Trophoblast cell (in vitro differentiated cells and primary cell): ENCODE data around the gene IRF6.
A peak's percentile ranks its signal among the peaks of the same experiment; 100 is the strongest.

Experiments
- DNase-seq, 2 donors: peaks; one replicate each; pipeline ENCODE4 v3.0.0-alpha.2; 2016
- H2AFZ ChIP-seq: 2 replicates; pipeline ENCODE4 v1.6.1; 2013; ENCODE audit warnings: low read length, moderate library complexity, mild to moderate bottlenecking; ENCODE audit not compliant: insufficient read depth, poor library complexity
- H2AK5ac ChIP-seq: 2 replicates; pipeline ENCODE4 v1.6.1; 2013; ENCODE audit warnings: mild to moderate bottlenecking, low read length
- H2BK120ac ChIP-seq: 2 replicates; pipeline ENCODE4 v1.6.1; 2013; ENCODE audit warnings: low read length, mild to moderate bottlenecking, moderate library complexity; ENCODE audit not compliant: insufficient read depth, poor library complexity
- H2BK12ac ChIP-seq: 2 replicates; pipeline ENCODE4 v1.6.1; 2013; ENCODE audit warnings: mild to moderate bottlenecking, low read length, moderate library complexity
- H2BK5ac ChIP-seq: 2 replicates; pipeline ENCODE4 v1.6.1; 2013; ENCODE audit warnings: low read length, low read depth, moderate library complexity, mild to moderate bottlenecking; ENCODE audit not compliant: poor library complexity
- H3K14ac ChIP-seq: 2 replicates; pipeline ENCODE4 v1.6.1; 2013; ENCODE audit warnings: mild to moderate bottlenecking, low read length
- H3K18ac ChIP-seq: 2 replicates; pipeline ENCODE4 v1.6.1; 2013; ENCODE audit warnings: mild to moderate bottlenecking, low read length
- H3K23ac ChIP-seq: 2 replicates; pipeline ENCODE4 v1.6.1; 2013; ENCODE audit warnings: low read length
- H3K27ac ChIP-seq: 2 replicates; pipeline ENCODE4 v1.5.1; 2013; ENCODE audit warnings: low read depth, mild to moderate bottlenecking, inconsistent platforms, low read length, moderate library complexity
- H3K27me3 ChIP-seq: 2 replicates; pipeline ENCODE4 v1.6.1; 2013; ENCODE audit warnings: inconsistent platforms, mild to moderate bottlenecking, low read length, moderate library complexity; ENCODE audit not compliant: insufficient read depth
- H3K36me3 ChIP-seq, 2 experiments: 1 replicate in 1 of 2; 2 replicates in 1 of 2; pipeline ENCODE4 v1.6.1; 2013; ENCODE audit warnings: low read length in 2 of 2, mild to moderate bottlenecking in 2 of 2, moderate library complexity in 1 of 2; ENCODE audit not compliant: insufficient read depth in 2 of 2, control insufficient read depth in 1 of 2
- H3K4ac ChIP-seq: 2 replicates; pipeline ENCODE4 v1.6.1; 2013; ENCODE audit warnings: low read depth, mild to moderate bottlenecking, low read length, moderate library complexity
- H3K4me1 ChIP-seq, 2 experiments: 1 replicate in 1 of 2; 2 replicates in 1 of 2; pipeline ENCODE4 v1.6.1; 2013; ENCODE audit warnings: low read length in 2 of 2, mild to moderate bottlenecking in 2 of 2, moderate library complexity in 1 of 2; ENCODE audit not compliant: insufficient read depth in 2 of 2, control insufficient read depth in 1 of 2
- H3K4me2 ChIP-seq: 2 replicates; pipeline ENCODE4 v1.6.1; 2013; ENCODE audit warnings: inconsistent platforms, mild to moderate bottlenecking, low read length, moderate library complexity
- H3K4me3 ChIP-seq: 2 replicates; pipeline ENCODE4 v1.5.1; 2013; ENCODE audit warnings: mild to moderate bottlenecking, low read depth, low read length, inconsistent platforms
- H3K79me1 ChIP-seq: one replicate; pipeline ENCODE4 v1.6.1; 2013; ENCODE audit warnings: low read length
- H3K79me2 ChIP-seq: 2 replicates; pipeline ENCODE4 v1.6.1; 2013; ENCODE audit warnings: low read length, mild to moderate bottlenecking; ENCODE audit not compliant: control insufficient read depth, insufficient read depth, poor library complexity
- H3K9ac ChIP-seq: 2 replicates; pipeline ENCODE4 v1.6.1; 2013; ENCODE audit warnings: mild to moderate bottlenecking, low read length
- H3K9me3 ChIP-seq: 2 replicates; pipeline ENCODE4 v1.6.1; 2013; ENCODE audit warnings: low read depth, mild to moderate bottlenecking, control low read depth, inconsistent platforms, low read length; ENCODE audit not compliant: insufficient read depth
- H4K12ac ChIP-seq: 2 replicates; pipeline ENCODE4 v1.6.1; 2013; ENCODE audit warnings: low read depth, mild to moderate bottlenecking, low read length, moderate library complexity
- H4K8ac ChIP-seq: 2 replicates; pipeline ENCODE4 v1.6.1; 2013; ENCODE audit warnings: low read depth, mild to moderate bottlenecking, low read length, moderate library complexity
- H4K91ac ChIP-seq: one replicate; pipeline ENCODE4 v1.6.1; 2013; ENCODE audit warnings: low read depth, mild to moderate bottlenecking, low read length, moderate library complexity
- WGBS: extraction: QIAGEN DNeasy Blood & Tissue Kit; methylation state at CpG from one replicate; pipeline ENCODE4 v1.1.7; 2013; ENCODE audit warnings: missing lambda C conversion rate; ENCODE audit not compliant: insufficient read length, insufficient coverage; ENCODE audit errors: extremely low coverage; 5-methylcytosine and 5-hydroxymethylcytosine counted together

IRF6 gene

GRCh38 chr1:209749670-209750323, 56.1 kb downstream of the IRF6 start:
- Histone ChIP-seq H3K4me1 (peaks cover 5 to 7% of the 10 kb centered on the region in 2 experiments), H4K91ac (no peak overlapping the region), H4K12ac (no peak overlapping the region), H3K79me1 (peaks cover 4% of the 10 kb centered on the region), H3K4me3 (no peak overlapping the region), H3K79me2 (no peaks in the 10 kb centered on the region), H2BK5ac (no peak overlapping the region), H3K4me2 (no peak overlapping the region), H4K8ac (no peak overlapping the region), H3K9me3 (no peaks in the 10 kb centered on the region), H3K9ac (no peak overlapping the region), H3K27me3 (no peaks in the 10 kb centered on the region), H2AFZ (no peak overlapping the region), H3K4ac (no peak overlapping the region), H2AK5ac (no peak overlapping the region), H3K36me3 (no peaks in the 10 kb centered on the region), H3K27ac (no peak overlapping the region), H2BK120ac (no peak overlapping the region), H3K18ac (no peak overlapping the region), H2BK12ac (no peak overlapping the region), H3K14ac (no peak overlapping the region), H3K23ac (no peak overlapping the region)
- no CpG with 5 or more reads among the region's 6 CpGs for WGBS
- no peak for DNase-seq

GRCh38 chr1:209749205-209749604, 56.7 kb downstream of the IRF6 start:
- Histone ChIP-seq H3K18ac (no peak overlapping the region), H4K12ac (no peak overlapping the region), H3K9ac (no peak overlapping the region), H2BK12ac (no peak overlapping the region), H2AFZ (no peak overlapping the region), H2BK120ac (no peak overlapping the region), H3K4me3 (no peak overlapping the region), H3K4me1 (peaks cover 5 to 7% of the 10 kb centered on the region in 2 experiments), H3K4ac (no peak overlapping the region), H2AK5ac (no peak overlapping the region), H3K23ac (no peak overlapping the region), H3K79me1 (peaks cover 4% of the 10 kb centered on the region), H4K8ac (no peak overlapping the region), H2BK5ac (no peak overlapping the region), H3K27me3 (no peaks in the 10 kb centered on the region), H3K9me3 (peaks cover under 1% of the 10 kb centered on the region), H3K4me2 (no peak overlapping the region), H3K14ac (no peak overlapping the region), H3K27ac (no peak overlapping the region), H3K79me2 (no peaks in the 10 kb centered on the region), H4K91ac (no peak overlapping the region), H3K36me3 (no peaks in the 10 kb centered on the region)
- WGBS: no CpG with 5 or more reads among the region's 2 CpGs
- no peak for DNase-seq

GRCh38 chr1:209748620-209749019, 57.3 kb downstream of the IRF6 start:
- DNase-seq: no peak

DNA sequence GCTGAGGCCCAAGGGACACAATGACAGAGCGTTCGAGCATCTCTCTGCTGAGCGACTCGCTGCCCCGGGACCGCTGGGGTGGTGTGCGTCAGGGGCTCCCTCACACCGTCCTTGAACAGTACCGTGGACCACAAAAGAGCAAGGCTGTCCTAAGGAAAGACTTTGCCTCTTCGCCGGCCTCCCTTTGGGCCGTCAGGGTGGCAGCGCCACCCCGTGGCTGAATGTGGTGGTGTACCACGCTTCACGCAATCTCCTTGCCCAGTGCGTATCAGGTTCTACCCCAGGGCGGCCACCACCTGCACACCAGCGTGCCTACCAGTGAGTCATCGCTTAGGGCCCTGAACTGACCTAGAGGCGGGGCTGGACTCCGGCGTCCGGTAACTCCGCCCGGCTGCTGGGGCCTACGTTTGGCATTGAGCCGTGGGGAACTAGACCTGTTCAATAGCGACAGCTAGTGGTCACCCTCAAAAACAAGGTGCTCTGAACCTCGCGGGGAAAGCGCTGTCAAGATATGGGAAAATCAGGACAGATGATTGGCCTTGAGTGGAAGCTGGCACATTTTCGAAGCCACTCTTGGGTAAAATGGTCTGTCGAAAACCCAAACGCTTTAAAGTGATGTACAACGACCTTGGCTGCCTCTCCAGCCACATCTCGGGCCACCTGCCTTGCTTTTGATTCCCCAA, 58.2 kb downstream of the IRF6 start:
- Histone ChIP-seq H2BK120ac (no peak overlapping the region), H3K36me3 (no peaks in the 10 kb centered on the region), H3K9ac (peak overlapping the region; percentile 52), H3K14ac (peak overlapping the region; percentile 19), H4K91ac (no peak overlapping the region), H4K8ac (peak overlapping the region; percentile 7), H2BK5ac (no peak overlapping the region), H4K12ac (peak overlapping the region; percentile 28), H3K4me2 (peak overlapping the region; percentile 39), H3K27me3 (no peaks in the 10 kb centered on the region), H3K79me2 (no peaks in the 10 kb centered on the region), H2BK12ac (peak overlapping the region; percentile 41), H3K4me3 (no peak overlapping the region), H3K18ac (no peak overlapping the region), H3K79me1 (peaks cover 4% of the 10 kb centered on the region), H3K27ac (no peak overlapping the region), H3K4me1 (peaks cover 5 to 7% of the 10 kb centered on the region in 2 experiments), H3K9me3 (peaks cover 3% of the 10 kb centered on the region), H3K4ac (no peak overlapping the region), H2AK5ac (no peak overlapping the region), H3K23ac (no peak overlapping the region), H2AFZ (peak overlapping the region; percentile 49)
- no CpG with 5 or more reads among the region's 37 CpGs for WGBS
- peak; percentile 98 for DNase-seq

More at GRCh38 chr1:209748620-209749019, 57.3 kb downstream of the IRF6 start:
- Histone ChIP-seq H4K12ac (no peak overlapping the region), H3K9ac (no peak overlapping the region), H2AFZ (no peak overlapping the region), H3K14ac (no peak overlapping the region), H3K4ac (no peak overlapping the region), H3K18ac (no peak overlapping the region), H2BK5ac (no peak overlapping the region), H3K23ac (no peak overlapping the region), H3K4me3 (no peak overlapping the region), H2AK5ac (no peak overlapping the region), H3K79me2 (no peaks in the 10 kb centered on the region), H3K36me3 (no peaks in the 10 kb centered on the region), H3K4me1 (peaks cover 5 to 7% of the 10 kb centered on the region in 2 experiments), H3K9me3 (peaks cover 3% of the 10 kb centered on the region), H3K79me1 (peaks cover 4% of the 10 kb centered on the region), H2BK120ac (no peak overlapping the region), H3K4me2 (no peak overlapping the region), H3K27me3 (no peaks in the 10 kb centered on the region), H3K27ac (no peak overlapping the region), H2BK12ac (peak overlapping the region; percentile 2), H4K8ac (no peak overlapping the region), H4K91ac (no peak overlapping the region)
- no CpG with 5 or more reads among the region's 4 CpGs for WGBS
